Amniotic epithelial cell (primary cell): Measurements from ENCODE around the gene ARMC9.
A peak's percentile ranks its signal among the peaks of the same experiment; 100 is the strongest.

ENCODE experiments used
- DNase-seq: peaks from one replicate; pipeline ENCODE4 v3.0.0-alpha.2; 2010; ENCODE audit warnings: low read depth

ARMC9 gene

GRCh38 chr2:231204581-231204980 is 6.2 kb downstream of the ARMC9 start:
- DNase-seq = no peak

GRCh38 chr2:231207734-231208133 is 9.3 kb downstream of the ARMC9 start:
- DNase-seq = no peak

- no peak for DNase-seq
These were observed 12.4 kb downstream of the ARMC9 start for GRCh38 chr2:231210782-231211181.

GRCh38 chr2:231211486-231211885 is 13.1 kb downstream of the ARMC9 start:
- DNase-seq = no peak

- peak; percentile 32 for DNase-seq
These were observed 14.0 kb downstream of the ARMC9 start for GRCh38 chr2:231212329-231212845.

GRCh38 chr2:231213931-231214642 is 15.7 kb downstream of the ARMC9 start:
- no peak for DNase-seq

GRCh38 chr2:231218366-231218765 is 19.9 kb downstream of the ARMC9 start:
- DNase-seq = no peak

GRCh38 chr2:231219289-231219688 is 20.9 kb downstream of the ARMC9 start:
- DNase-seq = no peak

GRCh38 chr2:231221761-231222160 is 23.3 kb downstream of the ARMC9 start:
- DNase-seq = no peak

GRCh38 chr2:231222318-231223000 is 24.0 kb downstream of the ARMC9 start:
- DNase-seq = peak; percentile 75

- no peak for DNase-seq
These were observed 24.6 kb downstream of the ARMC9 start for GRCh38 chr2:231223001-231223375.

- no peak for DNase-seq
These were observed 25.1 kb downstream of the ARMC9 start for GRCh38 chr2:231223458-231223976.

- peak; percentile 81 for DNase-seq
These were observed 29.1 kb downstream of the ARMC9 start for GRCh38 chr2:231227310-231228162.

GRCh38 chr2:231228223-231228622 is 29.8 kb downstream of the ARMC9 start:
- DNase-seq = no peak

- no peak for DNase-seq
These were observed 30.6 kb downstream of the ARMC9 start for GRCh38 chr2:231228974-231229529.

GRCh38 chr2:231235217-231235616 is 36.8 kb downstream of the ARMC9 start:
- DNase-seq = no peak

- DNase-seq = no peak
These were observed 40.3 kb downstream of the ARMC9 start for GRCh38 chr2:231238689-231239088.

GRCh38 chr2:231239751-231240150 is 41.3 kb downstream of the ARMC9 start:
- DNase-seq = no peak

- DNase-seq = no peak
These were observed 43.5 kb downstream of the ARMC9 start for GRCh38 chr2:231241755-231242507.

- DNase-seq = no peak
These were observed 45.4 kb downstream of the ARMC9 start for GRCh38 chr2:231243866-231244265.
